Keratinocyte (primary cell): ENCODE measurements around the gene ASF1A.

Source experiments
- CTCF ChIP-seq, 3 experiments: IDR thresholded peaks in 1 of 3; conservative IDR thresholded peaks in 1 of 3; optimal IDR thresholded peaks in 1 of 3; 2 replicates in 2 of 3; 3 replicates in 1 of 3; pipeline versions ENCODE3 to v1.5.1; 2011; ENCODE audit warnings: low read length in 3 of 3, mild to moderate bottlenecking in 3 of 3, moderate library complexity in 2 of 3, control low read depth in 1 of 3, inconsistent platforms in 1 of 3; ENCODE audit not compliant: insufficient read depth in 2 of 3; ENCODE audit errors: extremely low read depth in 1 of 3
- EZH2 ChIP-seq: IDR thresholded peaks from one replicate; pipeline ENCODE4 v1.6.1; 2012; ENCODE audit warnings: inconsistent platforms, mild to moderate bottlenecking, low read length, moderate library complexity

- TF ChIP-seq CTCF (optimal IDR thresholded peaks at IDR 0.05 in 1 of 3, IDR thresholded peaks at IDR 0.05 in 1 of 3, conservative IDR thresholded peaks at IDR 0.05 in 1 of 3; ENCODE audit: extremely low read depth in 1 of 3, insufficient read depth in 2 of 3, low read length in 3 of 3) = no peak
- TF ChIP-seq EZH2 = no peak
Measured at GRCh38 chr6:118873239-118873638, 20.7 kb upstream of the ASF1A start.
